Ishikawa (cell line): ENCODE results near the gene CFAP54.

ENCODE experiments used
- CEBPB ChIP-seq: IDR thresholded peaks from 2 replicates; pipeline ENCODE4 v1.6.1; 2012
- CREB1 ChIP-seq: IDR thresholded peaks from 2 replicates; pipeline ENCODE4 v1.6.1; 2012; ENCODE audit warnings: low read depth
- EGR1 ChIP-seq: IDR thresholded peaks from 2 replicates; pipeline ENCODE4 v1.6.1; 2012
- EP300 ChIP-seq: IDR thresholded peaks from 2 replicates; pipeline ENCODE4 v1.6.1; 2012; ENCODE audit warnings: borderline replicate concordance
- FOXM1 ChIP-seq: IDR thresholded peaks from 2 replicates; pipeline ENCODE4 v1.6.1; 2012; ENCODE audit warnings: low read depth, borderline replicate concordance
- MAX ChIP-seq: IDR thresholded peaks from 2 replicates; pipeline ENCODE4 v1.6.1; 2012
- NFIC ChIP-seq: IDR thresholded peaks from 2 replicates; pipeline ENCODE4 v1.6.1; 2012
- RAD21 ChIP-seq: IDR thresholded peaks from 2 replicates; pipeline ENCODE4 v1.6.1; 2012; ENCODE audit warnings: low read depth
- TAF1 ChIP-seq: IDR thresholded peaks from 2 replicates; pipeline ENCODE4 v1.6.1; 2012; ENCODE audit warnings: low read depth, mild to moderate bottlenecking
- TCF12 ChIP-seq: IDR thresholded peaks from 2 replicates; pipeline ENCODE4 v1.6.1; 2012; ENCODE audit warnings: low read depth
- TEAD4 ChIP-seq: IDR thresholded peaks from 2 replicates; pipeline ENCODE4 v1.6.1; 2012
- USF1 ChIP-seq: IDR thresholded peaks from 2 replicates; pipeline ENCODE4 v1.6.1; 2012
- YY1 ChIP-seq: IDR thresholded peaks from 2 replicates; pipeline ENCODE4 v1.6.1; 2012; ENCODE audit warnings: low read depth
- ZBTB7A ChIP-seq: IDR thresholded peaks from 2 replicates; pipeline ENCODE4 v1.6.1; 2012; ENCODE audit warnings: low read depth
- TF ChIP-seq, protein P1 (sequence below): IDR thresholded peaks from 2 replicates; pipeline ENCODE4 v1.6.1; 2012; ENCODE audit warnings: low read depth, mild to moderate bottlenecking

CFAP54 gene

DNA sequence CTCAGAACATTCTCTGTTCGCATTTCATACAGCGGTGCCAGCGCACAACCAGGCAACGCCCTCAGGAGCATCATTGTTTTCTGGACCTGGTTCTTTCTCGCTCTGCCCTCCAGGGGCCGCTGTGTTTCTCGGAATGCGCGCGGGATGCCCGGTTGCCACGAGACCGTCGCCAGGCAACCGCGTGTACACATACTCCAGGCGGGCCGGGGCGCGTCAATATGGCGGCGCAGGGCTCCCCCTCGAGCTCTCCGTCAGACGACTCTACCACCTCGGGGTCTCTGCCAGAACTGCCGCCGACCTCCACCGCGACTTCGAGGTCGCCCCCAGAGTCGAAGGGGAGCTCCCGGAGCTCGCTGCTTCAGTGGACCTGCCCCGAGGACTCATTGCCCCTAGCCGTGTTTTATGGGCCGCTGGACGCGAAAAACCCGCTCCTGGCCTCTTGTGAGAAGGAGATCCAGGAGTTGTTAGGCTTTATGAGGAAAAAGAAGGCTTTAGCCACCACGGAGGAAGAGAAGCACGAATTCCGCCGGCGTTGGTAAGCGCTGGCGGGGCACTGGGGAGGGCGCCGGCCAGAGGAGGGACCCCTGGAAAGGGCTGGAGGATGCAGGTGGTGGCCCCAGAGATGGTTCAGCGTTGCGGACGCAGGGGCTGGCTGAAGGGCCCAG, at the start of gene CFAP54:
TSS of gene CFAP54 (plus strand) at position 186 of the 665 bp plus-strand sequence. CDS start at position 219, 33 bp downstream.
- TF ChIP-seq, protein P1, sequence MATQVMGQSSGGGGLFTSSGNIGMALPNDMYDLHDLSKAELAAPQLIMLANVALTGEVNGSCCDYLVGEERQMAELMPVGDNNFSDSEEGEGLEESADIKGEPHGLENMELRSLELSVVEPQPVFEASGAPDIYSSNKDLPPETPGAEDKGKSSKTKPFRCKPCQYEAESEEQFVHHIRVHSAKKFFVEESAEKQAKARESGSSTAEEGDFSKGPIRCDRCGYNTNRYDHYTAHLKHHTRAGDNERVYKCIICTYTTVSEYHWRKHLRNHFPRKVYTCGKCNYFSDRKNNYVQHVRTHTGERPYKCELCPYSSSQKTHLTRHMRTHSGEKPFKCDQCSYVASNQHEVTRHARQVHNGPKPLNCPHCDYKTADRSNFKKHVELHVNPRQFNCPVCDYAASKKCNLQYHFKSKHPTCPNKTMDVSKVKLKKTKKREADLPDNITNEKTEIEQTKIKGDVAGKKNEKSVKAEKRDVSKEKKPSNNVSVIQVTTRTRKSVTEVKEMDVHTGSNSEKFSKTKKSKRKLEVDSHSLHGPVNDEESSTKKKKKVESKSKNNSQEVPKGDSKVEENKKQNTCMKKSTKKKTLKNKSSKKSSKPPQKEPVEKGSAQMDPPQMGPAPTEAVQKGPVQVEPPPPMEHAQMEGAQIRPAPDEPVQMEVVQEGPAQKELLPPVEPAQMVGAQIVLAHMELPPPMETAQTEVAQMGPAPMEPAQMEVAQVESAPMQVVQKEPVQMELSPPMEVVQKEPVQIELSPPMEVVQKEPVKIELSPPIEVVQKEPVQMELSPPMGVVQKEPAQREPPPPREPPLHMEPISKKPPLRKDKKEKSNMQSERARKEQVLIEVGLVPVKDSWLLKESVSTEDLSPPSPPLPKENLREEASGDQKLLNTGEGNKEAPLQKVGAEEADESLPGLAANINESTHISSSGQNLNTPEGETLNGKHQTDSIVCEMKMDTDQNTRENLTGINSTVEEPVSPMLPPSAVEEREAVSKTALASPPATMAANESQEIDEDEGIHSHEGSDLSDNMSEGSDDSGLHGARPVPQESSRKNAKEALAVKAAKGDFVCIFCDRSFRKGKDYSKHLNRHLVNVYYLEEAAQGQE = no peak
- TF ChIP-seq EGR1 (peak; percentile 62), CEBPB (no peak), EP300 (no peak), MAX (peak; percentile 32; the same call in 1 of the 2 replicates), NFIC (peak; percentile 17; the same call in 1 of the 2 replicates), YY1 (peak; percentile 92), TEAD4 (peak; percentile 97), RAD21 (peak; percentile 68), FOXM1 (peak; percentile 81)

GRCh38 chr12:96441816-96442215, 47.6 kb upstream of the CFAP54 start:
- TF ChIP-seq TEAD4 (no peak), RAD21 (no peak), FOXM1 (no peak), USF1 (no peak), MAX (no peak), EP300 (no peak), NFIC (no peak), EGR1 (no peak), TCF12 (no peak), ZBTB7A (no peak), CREB1 (no peak)
- TF ChIP-seq, protein P1 = no peak

DNA sequence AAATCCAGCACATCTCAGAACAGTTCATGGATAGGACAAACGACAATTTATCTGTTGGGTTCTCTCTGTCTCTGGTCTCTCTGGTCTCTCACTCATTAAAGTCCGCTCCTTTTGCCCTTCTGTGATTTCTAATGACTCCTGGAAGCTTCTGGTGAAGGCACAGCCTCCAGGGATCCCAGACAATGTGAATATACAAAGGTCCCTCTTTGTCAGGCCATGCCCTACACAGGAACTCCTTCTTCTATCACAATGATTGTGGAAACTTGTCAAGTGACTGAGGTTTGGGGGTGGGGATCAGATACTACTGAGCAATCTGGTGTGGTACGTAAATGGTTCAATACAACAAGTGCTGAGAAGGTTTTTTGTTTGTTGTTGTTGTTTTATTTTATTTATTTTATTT, 46.5 kb upstream of the CFAP54 start:
- TF ChIP-seq EGR1 (no peak), TEAD4 (no peak), MAX (no peak), YY1 (no peak), NFIC (no peak)

DNA sequence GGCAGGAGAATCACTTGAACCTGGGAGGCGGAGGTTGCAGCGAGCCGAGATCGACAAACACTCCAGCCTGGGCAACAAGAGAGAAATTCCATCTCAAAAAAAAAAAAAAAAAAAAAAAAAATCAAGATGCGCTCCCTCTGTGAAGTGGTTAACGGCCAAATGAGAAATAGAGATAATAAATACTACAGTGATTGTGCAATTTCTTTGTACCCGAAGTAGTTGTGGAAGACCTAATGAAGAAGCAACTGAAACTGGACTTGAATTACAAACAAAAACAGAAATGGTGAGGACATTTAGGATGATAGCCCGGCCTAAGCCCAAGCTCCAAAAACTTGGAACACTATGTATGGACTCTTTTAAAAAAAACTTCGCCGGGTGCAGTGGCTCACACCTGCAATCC, 45.0 kb upstream of the CFAP54 start:
- TF ChIP-seq YY1 = no peak
- TF ChIP-seq RAD21 = no peak
- no peak for TF ChIP-seq FOXM1
- no peak for TF ChIP-seq EP300
- TF ChIP-seq EGR1 = no peak
- TF ChIP-seq MAX = no peak
- TF ChIP-seq USF1 = no peak
- no peak for TF ChIP-seq TAF1
- TF ChIP-seq CREB1 = no peak
- TF ChIP-seq CEBPB = no peak
- TF ChIP-seq NFIC = no peak
- TF ChIP-seq TCF12 = no peak

GRCh38 chr12:96445691-96446583, 43.4 kb upstream of the CFAP54 start:
- TF ChIP-seq FOXM1 (no peak), CEBPB (no peak), MAX (no peak), USF1 (no peak), ZBTB7A (no peak), EGR1 (no peak), NFIC (no peak), RAD21 (no peak), EP300 (no peak), YY1 (no peak), TEAD4 (no peak), TCF12 (no peak), CREB1 (no peak)
- TF ChIP-seq, protein P1 = no peak
